ENCODE results near the gene CCDC88C. TPM values are rescaled to one million over a fixed set of nuclear protein-coding genes. Genes with fewer than 3 reads are reported as not detected.

The CCDC88C gene
- total and polyA plus RNA-seq, 2 donors (not counting 3 experiments of a cell fraction or from before 2014, with no cell fraction given), result 11.4 to 52.1 TPM

DNA sequence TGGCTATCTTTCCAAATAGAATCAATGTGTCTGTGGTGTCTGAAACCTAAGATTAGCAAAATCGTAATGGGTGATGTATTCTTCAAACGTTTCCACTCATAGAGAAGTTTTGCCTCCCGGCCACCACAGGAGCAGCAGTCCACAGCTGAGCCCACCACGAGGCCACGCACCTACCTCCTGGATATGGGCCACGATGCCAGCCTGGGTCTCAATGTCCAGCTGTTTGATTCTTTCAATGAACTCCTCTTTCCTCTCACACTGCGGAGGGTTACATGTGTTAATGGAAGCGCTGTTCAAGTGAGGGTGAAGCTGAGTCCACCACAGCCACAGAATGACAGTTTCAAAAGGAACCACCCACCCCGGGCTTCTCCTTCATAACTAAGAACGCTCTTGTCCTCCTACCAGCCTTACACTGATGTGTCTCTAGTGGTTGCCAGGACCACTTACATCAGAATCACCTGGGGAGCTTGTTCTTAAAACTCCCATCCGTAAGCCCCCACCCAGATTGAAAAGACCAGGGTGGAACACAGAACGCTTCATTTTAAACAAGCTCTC, 75.3 kb downstream of the CCDC88C start:
- no TSS peak for BruUV-seq (replicated peaks)
- CTCF ChIA-PET, result interaction anchor here (1.2 kb wide), 1 partner anchor 17 kb away, joined by 3 read pairs; no protein-coding TSS in a partner anchor
- POLR2A ChIA-PET, result no interaction called here

More for the DNA sequence above, 75.3 kb downstream of the CCDC88C start:
- Histone ChIP-seq H3K9me3 (replicated peaks; ENCODE audit: control insufficient read depth, insufficient read depth, low read length) (no peaks in the 10 kb centered on the region), H3K27ac (ENCODE audit: insufficient read depth, low read depth, low read length) (no peak overlapping the region), H3K9ac (replicated peaks; ENCODE audit: extremely low read depth, insufficient read depth, low read length) (no peak overlapping the region), H3K4me3 (replicated peaks in 1 of 3; ENCODE audit: insufficient read depth in 1 of 3, low read depth in 1 of 3, low read length in 3 of 3) (no peak overlapping the region), H3K36me3 (ENCODE audit: control insufficient read depth in 2 of 2, extremely low read depth in 1 of 2, insufficient read depth in 2 of 2, low read length in 2 of 2) (peaks cover 0 to 25% of the 10 kb centered on the region in 2 experiments), H3K4me1 (ENCODE audit: control insufficient read depth, extremely low read depth, insufficient read depth, low read length) (peaks cover 13% of the 10 kb centered on the region), H3K9me1 (replicated peaks; ENCODE audit: control insufficient read depth, extremely low read depth, insufficient read depth, low read length) (no peaks in the 10 kb centered on the region), H3K4me2 (ENCODE audit: insufficient read depth, low read length) (no peak overlapping the region), H2AFZ (ENCODE audit: low read depth, low read length) (no peak overlapping the region), H3K27me3 (ENCODE audit: control insufficient read depth in 2 of 2, insufficient read depth in 2 of 2, low read length in 2 of 2) (no peaks in the 10 kb centered on the region), H3K79me2 (ENCODE audit: control insufficient read depth, insufficient read depth, low read length) (no peaks in the 10 kb centered on the region), H4K20me1 (replicated peaks; ENCODE audit: control insufficient read depth, extremely low read depth, insufficient read depth, low read length) (no peaks in the 10 kb centered on the region)
- FAIRE-seq (no peak), DNase-seq (ENCODE audit: low read depth, low spot score) (no peak)
- dilution Hi-C loops (cut with MboI; ENCODE audit: extremely low pct_ligation_motif_present, low sequenced_read_pairs), result no loop called here
- intact Hi-C loops (cut with micrococcal nuclease), result no loop called here
- TF ChIP-seq, protein P1, sequence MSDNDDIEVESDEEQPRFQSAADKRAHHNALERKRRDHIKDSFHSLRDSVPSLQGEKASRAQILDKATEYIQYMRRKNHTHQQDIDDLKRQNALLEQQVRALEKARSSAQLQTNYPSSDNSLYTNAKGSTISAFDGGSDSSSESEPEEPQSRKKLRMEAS (IDR thresholded peaks at IDR 0.05; ENCODE audit: insufficient read depth, insufficient read length), result no peak
- TF ChIP-seq POLR2A (IDR thresholded peaks at IDR 0.05; ENCODE audit: low read depth, low read length), result no peak
- TF ChIP-seq EZH2 (IDR thresholded peaks at IDR 0.05; ENCODE audit: borderline replicate concordance, low read depth, low read length, severe bottlenecking), result no peak
- TF ChIP-seq, protein P2, sequence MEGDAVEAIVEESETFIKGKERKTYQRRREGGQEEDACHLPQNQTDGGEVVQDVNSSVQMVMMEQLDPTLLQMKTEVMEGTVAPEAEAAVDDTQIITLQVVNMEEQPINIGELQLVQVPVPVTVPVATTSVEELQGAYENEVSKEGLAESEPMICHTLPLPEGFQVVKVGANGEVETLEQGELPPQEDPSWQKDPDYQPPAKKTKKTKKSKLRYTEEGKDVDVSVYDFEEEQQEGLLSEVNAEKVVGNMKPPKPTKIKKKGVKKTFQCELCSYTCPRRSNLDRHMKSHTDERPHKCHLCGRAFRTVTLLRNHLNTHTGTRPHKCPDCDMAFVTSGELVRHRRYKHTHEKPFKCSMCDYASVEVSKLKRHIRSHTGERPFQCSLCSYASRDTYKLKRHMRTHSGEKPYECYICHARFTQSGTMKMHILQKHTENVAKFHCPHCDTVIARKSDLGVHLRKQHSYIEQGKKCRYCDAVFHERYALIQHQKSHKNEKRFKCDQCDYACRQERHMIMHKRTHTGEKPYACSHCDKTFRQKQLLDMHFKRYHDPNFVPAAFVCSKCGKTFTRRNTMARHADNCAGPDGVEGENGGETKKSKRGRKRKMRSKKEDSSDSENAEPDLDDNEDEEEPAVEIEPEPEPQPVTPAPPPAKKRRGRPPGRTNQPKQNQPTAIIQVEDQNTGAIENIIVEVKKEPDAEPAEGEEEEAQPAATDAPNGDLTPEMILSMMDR (IDR thresholded peaks at IDR 0.05; ENCODE audit: extremely low read depth in 1 of 2, insufficient read depth in 1 of 2, low read depth in 1 of 2, low read length in 2 of 2), result no peak
- TF ChIP-seq GATA2 (IDR thresholded peaks at IDR 0.05; ENCODE audit: insufficient read depth, insufficient read length, low read depth, low read length), result no peak
- no peak for TF ChIP-seq JUN (IDR thresholded peaks at IDR 0.05; ENCODE audit: borderline replicate concordance, insufficient read depth, insufficient read length, low read depth)
- TF ChIP-seq FOS (IDR thresholded peaks at IDR 0.05; ENCODE audit: borderline replicate concordance, insufficient read depth, low read length), result no peak
- no peak for TF ChIP-seq POLR2AphosphoS5 (IDR thresholded peaks at IDR 0.05; ENCODE audit: insufficient read depth, low read depth, low read length)
- no peak for TF ChIP-seq MYC (IDR thresholded peaks at IDR 0.05; ENCODE audit: low read depth, low read length)

Measured in endothelial cell of umbilical vein (primary cell).